ENCODE results near the gene CMKLR1.

DNA sequence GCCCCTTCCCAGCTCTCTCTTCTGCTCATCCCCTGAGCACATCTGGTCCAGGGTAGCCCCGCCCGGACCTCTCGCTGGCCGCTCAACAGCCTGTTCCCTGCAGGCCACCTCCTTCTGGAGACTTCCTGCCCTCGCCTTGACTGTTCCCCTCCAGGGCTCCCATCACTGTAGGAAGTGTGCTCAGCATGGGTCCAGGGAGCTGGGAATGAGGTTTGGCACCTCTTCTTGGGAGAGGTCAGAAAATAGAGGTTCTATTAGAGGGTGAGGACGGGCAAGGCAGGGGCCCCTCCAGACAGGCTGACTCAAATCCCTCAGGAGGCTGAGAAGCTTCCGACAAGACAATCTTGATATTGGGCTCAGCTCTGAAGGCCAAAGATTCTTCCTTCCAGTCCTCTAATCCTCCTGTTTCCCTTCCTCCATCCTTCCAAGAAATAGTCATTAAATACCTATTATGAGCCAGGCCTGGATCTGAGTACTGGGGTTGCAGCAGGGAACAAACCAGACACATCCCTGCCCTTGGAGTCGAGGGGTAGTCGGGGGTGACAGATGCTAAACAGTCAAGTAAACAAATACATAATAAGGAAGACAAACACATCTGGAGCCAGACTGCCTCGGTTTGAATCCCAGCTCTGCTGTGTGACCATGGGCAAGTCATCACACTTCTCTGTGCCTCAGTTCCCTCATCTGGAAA is 30.6 kb downstream of the CMKLR1 start:
- TF ChIP-seq, protein P1, sequence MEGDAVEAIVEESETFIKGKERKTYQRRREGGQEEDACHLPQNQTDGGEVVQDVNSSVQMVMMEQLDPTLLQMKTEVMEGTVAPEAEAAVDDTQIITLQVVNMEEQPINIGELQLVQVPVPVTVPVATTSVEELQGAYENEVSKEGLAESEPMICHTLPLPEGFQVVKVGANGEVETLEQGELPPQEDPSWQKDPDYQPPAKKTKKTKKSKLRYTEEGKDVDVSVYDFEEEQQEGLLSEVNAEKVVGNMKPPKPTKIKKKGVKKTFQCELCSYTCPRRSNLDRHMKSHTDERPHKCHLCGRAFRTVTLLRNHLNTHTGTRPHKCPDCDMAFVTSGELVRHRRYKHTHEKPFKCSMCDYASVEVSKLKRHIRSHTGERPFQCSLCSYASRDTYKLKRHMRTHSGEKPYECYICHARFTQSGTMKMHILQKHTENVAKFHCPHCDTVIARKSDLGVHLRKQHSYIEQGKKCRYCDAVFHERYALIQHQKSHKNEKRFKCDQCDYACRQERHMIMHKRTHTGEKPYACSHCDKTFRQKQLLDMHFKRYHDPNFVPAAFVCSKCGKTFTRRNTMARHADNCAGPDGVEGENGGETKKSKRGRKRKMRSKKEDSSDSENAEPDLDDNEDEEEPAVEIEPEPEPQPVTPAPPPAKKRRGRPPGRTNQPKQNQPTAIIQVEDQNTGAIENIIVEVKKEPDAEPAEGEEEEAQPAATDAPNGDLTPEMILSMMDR (IDR thresholded peaks at IDR 0.05; ENCODE audit: low read length) = no peak
- no peak for TF ChIP-seq EZH2 (IDR thresholded peaks at IDR 0.05; ENCODE audit: borderline replicate concordance, low read length)
